BLaER1 (cell line): ENCODE data around the gene KDM3A.

ENCODE experiments used
- H3K27ac ChIP-seq: shearing (Covaris generic); formaldehyde crosslinking; 2 replicates; pipeline ENCODE4 v1.8.1; 2022
- H3K27me3 ChIP-seq: shearing (Covaris generic); formaldehyde crosslinking; 2 replicates; pipeline ENCODE4 v1.8.1; 2022
- H3K36me3 ChIP-seq: shearing (Covaris generic); formaldehyde crosslinking; 2 replicates; pipeline ENCODE4 v1.8.1; 2022
- H3K4me1 ChIP-seq: shearing (Covaris generic); formaldehyde crosslinking; 2 replicates; pipeline ENCODE4 v1.8.1; 2022
- H3K4me2 ChIP-seq: shearing (Covaris generic); formaldehyde crosslinking; 2 replicates; pipeline ENCODE4 v1.8.1; 2022
- H3K4me3 ChIP-seq: shearing (Covaris generic); formaldehyde crosslinking; 2 replicates; pipeline ENCODE4 v1.8.1; 2022
- H3K9ac ChIP-seq: shearing (Covaris generic); formaldehyde crosslinking; 2 replicates; pipeline ENCODE4 v1.8.1; 2022
- H3K9me3 ChIP-seq: shearing (Covaris generic); formaldehyde crosslinking; 2 replicates; pipeline ENCODE4 v1.8.1; 2022
- H4K20me1 ChIP-seq: shearing (Covaris generic); formaldehyde crosslinking; 2 replicates; pipeline ENCODE4 v1.8.1; 2022
- Cebpa-rat ChIP-seq: shearing (Covaris generic); IDR thresholded peaks from 2 replicates; pipeline ENCODE4 v1.8.1; 2022

The KDM3A gene

DNA sequence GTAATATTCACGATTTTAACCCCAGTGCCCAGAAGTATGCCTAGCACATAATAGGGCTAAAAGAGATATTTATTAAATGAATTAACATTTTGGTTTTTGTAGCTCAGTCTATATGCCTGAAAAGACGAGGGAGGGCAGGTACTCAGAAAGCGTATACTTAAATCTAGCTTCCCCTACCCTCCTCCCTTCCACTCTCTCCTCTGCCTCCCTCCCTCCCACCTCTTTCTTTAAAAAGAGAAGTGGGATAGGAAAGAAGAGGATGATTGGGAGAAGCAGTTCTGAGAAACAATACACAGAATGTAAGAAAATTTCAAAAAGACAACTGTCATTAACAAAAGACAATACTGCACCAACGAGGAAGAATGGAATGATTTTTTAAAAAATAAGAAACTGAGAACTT lies 82.3 kb downstream of the KDM3A start:
- Histone ChIP-seq H4K20me1 (no peaks in the 10 kb centered on the region), H3K27ac (no peak overlapping the region), H3K9me3 (peaks cover 17% of the 10 kb centered on the region), H3K36me3 (peaks cover 40% of the 10 kb centered on the region), H3K4me2 (no peak overlapping the region), H3K4me1 (no peaks in the 10 kb centered on the region), H3K9ac (no peak overlapping the region), H3K4me3 (no peak overlapping the region), H3K27me3 (no peaks in the 10 kb centered on the region)
- TF ChIP-seq Cebpa-rat: no peak

- Histone ChIP-seq H3K27ac (no peak overlapping the region), H3K36me3 (peaks cover 34% of the 10 kb centered on the region), H3K9me3 (peaks cover 7% of the 10 kb centered on the region; the same call in 1 of the 2 replicates), H3K9ac (no peak overlapping the region), H3K4me2 (no peak overlapping the region), H3K4me1 (no peaks in the 10 kb centered on the region), H3K27me3 (no peaks in the 10 kb centered on the region), H3K4me3 (no peak overlapping the region), H4K20me1 (no peaks in the 10 kb centered on the region)
- TF ChIP-seq Cebpa-rat: no peak
Observed at GRCh38 chr2:86525421-86526340, 84.5 kb downstream of the KDM3A start.

DNA sequence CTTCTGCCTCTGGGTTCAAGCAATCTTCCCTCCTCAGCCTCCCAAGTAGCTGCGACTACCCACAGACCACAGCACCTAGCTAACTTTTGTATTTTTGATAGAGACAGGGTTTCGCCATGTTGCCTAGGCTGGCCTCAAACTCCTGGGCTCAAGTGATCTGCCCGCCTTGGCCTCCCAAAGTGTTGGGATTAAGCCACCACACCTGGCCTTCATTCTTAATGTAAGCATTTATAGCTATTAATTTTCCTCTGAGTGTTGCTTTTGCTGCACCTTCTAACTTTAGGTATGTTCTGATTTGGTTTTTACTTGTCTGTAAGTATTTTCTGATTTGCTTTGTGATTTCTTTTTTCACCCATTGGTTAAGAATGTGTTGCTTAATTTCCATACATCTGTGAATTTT lies 92.4 kb downstream of the KDM3A start:
- Histone ChIP-seq H3K27ac (no peak overlapping the region), H4K20me1 (no peaks in the 10 kb centered on the region), H3K9ac (no peak overlapping the region), H3K9me3 (peaks cover 37% of the 10 kb centered on the region), H3K4me3 (no peak overlapping the region), H3K4me1 (no peaks in the 10 kb centered on the region), H3K27me3 (no peaks in the 10 kb centered on the region), H3K36me3 (peaks cover 19% of the 10 kb centered on the region), H3K4me2 (no peak overlapping the region)
- TF ChIP-seq Cebpa-rat: no peak

DNA sequence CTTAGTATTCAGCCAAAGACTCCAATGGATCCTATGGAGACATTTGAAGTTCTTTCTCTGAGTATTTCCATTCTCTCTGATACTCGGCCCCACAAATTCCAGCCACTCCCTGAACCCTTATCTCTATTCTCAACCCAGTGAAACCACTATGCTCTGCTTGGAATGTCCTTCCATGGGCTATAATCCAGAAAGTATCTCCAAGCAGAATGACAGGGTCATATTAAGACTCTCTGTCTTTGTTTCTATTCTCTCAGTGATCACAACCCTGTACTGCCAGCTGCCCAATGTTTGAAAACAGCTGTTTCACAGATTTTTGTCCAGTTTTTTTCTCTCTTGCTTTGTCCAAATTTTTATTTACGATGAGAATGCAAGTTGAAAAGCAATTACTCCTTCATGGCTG lies 100.2 kb downstream of the KDM3A start:
- Histone ChIP-seq H3K4me1 (no peaks in the 10 kb centered on the region), H4K20me1 (no peaks in the 10 kb centered on the region), H3K36me3 (peaks cover 20% of the 10 kb centered on the region), H3K9ac (no peak overlapping the region), H3K4me3 (no peak overlapping the region), H3K27me3 (no peaks in the 10 kb centered on the region), H3K27ac (no peak overlapping the region), H3K4me2 (no peak overlapping the region), H3K9me3 (peaks cover 37% of the 10 kb centered on the region)
- no peak for TF ChIP-seq Cebpa-rat
